ENCODE results near the gene HK1.

DNA sequence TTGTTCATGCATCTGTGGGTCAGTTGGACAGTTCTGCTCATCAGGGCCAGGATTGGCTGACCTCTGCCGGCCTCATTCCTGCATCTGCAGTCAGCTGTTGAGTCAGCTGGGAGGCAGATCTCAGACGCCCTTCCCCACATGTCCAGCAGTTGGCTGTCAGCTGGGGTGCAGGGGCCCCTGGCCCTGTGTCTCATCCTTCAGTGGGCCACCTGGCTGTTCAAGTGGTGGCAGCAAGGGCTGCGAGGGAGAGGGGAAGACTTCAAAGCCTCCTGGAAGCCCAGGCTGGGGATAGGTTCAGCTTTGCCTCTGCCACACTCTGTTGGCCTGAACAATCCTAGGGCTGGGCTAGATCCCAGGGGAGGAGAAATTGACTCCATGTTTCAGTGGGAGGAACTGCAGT lies 105.3 kb downstream of the HK1 start:
- TF ChIP-seq, protein P1, sequence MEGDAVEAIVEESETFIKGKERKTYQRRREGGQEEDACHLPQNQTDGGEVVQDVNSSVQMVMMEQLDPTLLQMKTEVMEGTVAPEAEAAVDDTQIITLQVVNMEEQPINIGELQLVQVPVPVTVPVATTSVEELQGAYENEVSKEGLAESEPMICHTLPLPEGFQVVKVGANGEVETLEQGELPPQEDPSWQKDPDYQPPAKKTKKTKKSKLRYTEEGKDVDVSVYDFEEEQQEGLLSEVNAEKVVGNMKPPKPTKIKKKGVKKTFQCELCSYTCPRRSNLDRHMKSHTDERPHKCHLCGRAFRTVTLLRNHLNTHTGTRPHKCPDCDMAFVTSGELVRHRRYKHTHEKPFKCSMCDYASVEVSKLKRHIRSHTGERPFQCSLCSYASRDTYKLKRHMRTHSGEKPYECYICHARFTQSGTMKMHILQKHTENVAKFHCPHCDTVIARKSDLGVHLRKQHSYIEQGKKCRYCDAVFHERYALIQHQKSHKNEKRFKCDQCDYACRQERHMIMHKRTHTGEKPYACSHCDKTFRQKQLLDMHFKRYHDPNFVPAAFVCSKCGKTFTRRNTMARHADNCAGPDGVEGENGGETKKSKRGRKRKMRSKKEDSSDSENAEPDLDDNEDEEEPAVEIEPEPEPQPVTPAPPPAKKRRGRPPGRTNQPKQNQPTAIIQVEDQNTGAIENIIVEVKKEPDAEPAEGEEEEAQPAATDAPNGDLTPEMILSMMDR (conservative IDR thresholded peaks at IDR 0.05): no peak
- TF ChIP-seq EZH2 (IDR thresholded peaks at IDR 0.05; ENCODE audit: low read depth): no peak
